Type B pancreatic cell (in vitro differentiated cells): ENCODE measurements around the gene PIGZ. TPM values are rescaled to one million over a fixed set of nuclear protein-coding genes. Genes with fewer than 3 reads are reported as not detected.

ENCODE experiments used
- DNase-seq: peaks from one replicate; pipeline ENCODE4 v3.0.0; 2021; ENCODE audit warnings: mixed read lengths; ENCODE audit not compliant: unreplicated experiment; ENCODE audit errors: extremely low spot score
- H3K27ac Mint-ChIP-seq: 2 replicates; pipeline ENCODE4 v1.8.0; 2021; ENCODE audit warnings: mild to moderate bottlenecking, mixed read lengths
- H3K27me3 Mint-ChIP-seq: 2 replicates; pipeline ENCODE4 v1.8.0; 2021; ENCODE audit warnings: mixed read lengths
- H3K36me3 Mint-ChIP-seq: 2 replicates; pipeline ENCODE4 v1.8.0; 2021; ENCODE audit warnings: mixed read lengths
- H3K4me1 Mint-ChIP-seq: one replicate; pipeline ENCODE4 v1.8.0; 2021; ENCODE audit warnings: mixed read lengths; ENCODE audit not compliant: unreplicated experiment
- H3K4me3 Mint-ChIP-seq: 2 replicates; pipeline ENCODE4 v1.8.0; 2021; ENCODE audit warnings: mild to moderate bottlenecking, mixed read lengths
- H3K9me3 Mint-ChIP-seq: 2 replicates; pipeline ENCODE4 v1.8.0; 2021; ENCODE audit warnings: mixed read lengths
- CTCF ChIP-seq: fragments of 200-600 bp; sonication (generic); conservative IDR thresholded peaks from 2 replicates; pipeline ENCODE4 v1.5.0; 2021; ENCODE audit warnings: antibody characterized with exemption, mild to moderate bottlenecking
- total RNA-seq: library from RNA; stranded (reverse); gene quantifications from 2 replicates; pipeline ENCODE4 v1.2.1, GENCODE V29; 2021; ENCODE audit warnings: low replicate concordance

PIGZ gene
- total RNA-seq, 1 donor from 2014 or later = 2.0 TPM

DNA sequence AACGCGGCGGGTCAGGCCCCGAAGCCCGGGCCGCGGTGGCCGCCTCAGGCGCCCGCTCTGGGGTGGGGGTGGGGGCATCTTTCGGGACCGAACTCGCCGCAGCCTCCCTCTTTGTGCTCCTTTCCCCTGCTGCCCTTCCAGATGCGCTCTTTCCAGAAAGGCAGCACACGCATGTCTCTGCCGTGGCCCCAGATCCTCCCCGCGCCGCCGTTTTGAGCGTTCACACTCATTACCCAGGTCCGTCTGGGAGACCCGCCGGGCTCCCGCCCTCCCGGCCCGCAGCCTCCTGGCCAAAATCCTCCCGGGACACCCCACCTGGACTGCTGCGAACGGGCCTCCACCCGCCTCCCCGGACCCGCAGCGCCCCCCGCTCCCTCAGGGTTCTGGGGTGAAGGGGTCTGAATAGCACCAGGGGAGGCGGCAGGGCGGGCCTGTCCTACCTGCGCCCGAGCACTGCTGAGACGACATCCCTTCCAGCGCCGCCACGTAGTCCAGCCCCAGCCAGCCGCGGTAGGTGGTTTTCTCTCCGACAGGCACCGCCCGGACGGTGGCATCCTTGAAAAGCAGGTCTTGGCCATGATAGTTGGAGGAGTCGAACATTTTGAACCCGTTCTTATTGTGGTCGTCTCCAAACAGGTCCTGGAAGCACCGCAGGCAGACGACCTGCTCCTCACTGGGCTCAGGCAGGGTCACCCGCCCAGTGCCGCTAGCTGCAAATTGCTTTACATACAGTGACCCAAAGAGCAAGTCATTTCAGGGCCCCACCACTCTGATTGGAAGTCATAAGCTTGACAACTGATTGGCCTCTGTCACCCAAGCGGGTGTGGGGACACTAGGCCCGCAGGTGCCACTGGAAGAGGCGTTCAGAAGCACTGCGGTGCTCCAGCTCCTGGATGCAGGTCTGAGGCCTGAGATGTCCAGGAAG, 35.1 kb upstream of the PIGZ start:
- Mint-ChIP-seq H3K36me3 (peaks cover 5% of the 10 kb centered on the region), H3K27ac (peak overlapping the region; percentile 89)
- DNase-seq = no peak

DNA sequence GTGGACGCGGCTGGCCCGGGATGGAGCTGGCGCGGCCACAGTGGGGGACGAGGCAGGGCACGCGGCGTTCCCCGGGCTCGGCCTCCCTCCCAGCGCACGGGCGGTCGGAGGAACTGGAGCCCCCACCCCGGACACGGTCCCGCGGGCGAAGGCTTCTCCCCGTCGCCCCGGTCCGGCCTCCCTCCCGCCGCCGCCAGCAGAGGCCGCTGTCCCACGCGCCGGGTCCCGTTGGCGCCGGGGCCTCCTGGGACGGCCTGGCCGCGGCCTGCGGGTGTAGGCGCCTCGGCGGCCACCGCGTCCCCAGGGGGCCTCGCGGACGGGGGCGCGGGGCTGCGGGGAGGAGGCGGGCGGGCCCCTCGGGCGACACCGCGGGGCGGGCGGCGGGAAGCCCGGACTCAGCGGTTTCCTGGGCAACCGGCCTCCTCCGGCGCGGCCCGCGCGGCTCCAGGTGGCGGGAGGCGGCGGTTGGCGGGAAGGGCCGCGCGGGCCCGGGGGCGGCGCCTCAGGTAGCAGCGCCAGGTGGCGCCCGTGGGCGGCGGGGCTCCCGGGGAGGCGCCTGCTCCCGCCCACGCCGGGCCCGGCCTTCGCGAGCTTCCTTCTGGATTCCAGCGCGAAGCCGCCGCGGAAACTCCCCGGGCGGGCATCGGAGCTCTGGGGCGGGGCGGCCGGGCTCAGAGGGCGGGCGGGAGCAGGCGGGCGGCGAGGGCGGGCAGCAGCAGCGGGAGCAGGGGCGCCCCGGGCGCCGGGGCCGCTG, 34.2 kb upstream of the PIGZ start:
- Mint-ChIP-seq H3K27ac (peak overlapping the region; percentile 89), H3K4me1 (peaks cover 4% of the 10 kb centered on the region), H3K36me3 (peaks cover 5% of the 10 kb centered on the region), H3K4me3 (no peak overlapping the region), H3K27me3 (peaks cover 5% of the 10 kb centered on the region), H3K9me3 (no peaks in the 10 kb centered on the region)
- DNase-seq = peak; percentile 85
- peak; percentile 84 for TF ChIP-seq CTCF

More for the DNA sequence above, 35.1 kb upstream of the PIGZ start:
- H3K9me3 Mint-ChIP-seq = no peaks in the 10 kb centered on the region
- TF ChIP-seq CTCF = no peak
- H3K4me3 Mint-ChIP-seq = peak overlapping the region; percentile 90
- H3K27me3 Mint-ChIP-seq = peaks cover 5% of the 10 kb centered on the region
- H3K4me1 Mint-ChIP-seq = peaks cover 4% of the 10 kb centered on the region

DNA sequence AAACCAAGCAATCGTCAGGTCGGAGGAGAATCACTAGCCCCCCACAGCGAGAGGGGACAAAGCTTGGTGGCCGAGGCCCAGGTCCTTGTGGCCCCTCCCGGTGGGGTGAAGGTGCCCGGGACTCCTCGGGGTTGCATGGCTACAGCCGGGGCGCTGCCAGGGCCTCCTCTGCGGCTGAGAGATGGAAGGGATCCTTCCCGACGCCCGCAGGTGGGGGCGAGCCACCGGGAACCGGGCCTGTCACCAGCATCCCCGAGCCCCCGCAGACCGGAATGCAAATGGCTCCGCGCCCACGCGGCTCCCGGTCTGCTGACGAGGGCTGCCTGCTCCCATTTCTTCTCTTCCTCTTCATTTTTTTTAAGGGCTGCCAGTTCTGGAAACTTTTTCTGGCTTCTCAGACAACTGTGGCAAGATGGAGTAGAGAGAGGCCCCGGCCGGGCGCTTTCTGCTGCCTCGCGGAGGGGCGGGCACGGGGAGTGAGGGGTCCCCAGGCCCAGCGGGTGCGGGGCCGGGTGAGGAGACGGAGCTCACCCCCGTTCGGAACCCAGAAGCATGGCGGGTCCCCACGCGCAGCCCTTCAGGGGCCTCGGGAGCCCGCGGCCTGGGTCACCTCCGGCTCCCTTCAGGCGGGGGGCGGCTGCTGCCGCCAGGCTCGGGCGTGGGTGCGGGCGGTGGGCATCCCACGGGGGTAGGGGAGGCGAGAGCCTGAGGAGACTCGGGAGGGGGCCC, 33.5 kb upstream of the PIGZ start:
- Mint-ChIP-seq H3K36me3 (peaks cover 5% of the 10 kb centered on the region), H3K4me3 (peak overlapping the region; percentile 86), H3K27ac (peak overlapping the region; percentile 82), H3K9me3 (no peaks in the 10 kb centered on the region), H3K27me3 (peaks cover 5% of the 10 kb centered on the region), H3K4me1 (peaks cover 4% of the 10 kb centered on the region)
- no peak for DNase-seq
- no peak for TF ChIP-seq CTCF

DNA sequence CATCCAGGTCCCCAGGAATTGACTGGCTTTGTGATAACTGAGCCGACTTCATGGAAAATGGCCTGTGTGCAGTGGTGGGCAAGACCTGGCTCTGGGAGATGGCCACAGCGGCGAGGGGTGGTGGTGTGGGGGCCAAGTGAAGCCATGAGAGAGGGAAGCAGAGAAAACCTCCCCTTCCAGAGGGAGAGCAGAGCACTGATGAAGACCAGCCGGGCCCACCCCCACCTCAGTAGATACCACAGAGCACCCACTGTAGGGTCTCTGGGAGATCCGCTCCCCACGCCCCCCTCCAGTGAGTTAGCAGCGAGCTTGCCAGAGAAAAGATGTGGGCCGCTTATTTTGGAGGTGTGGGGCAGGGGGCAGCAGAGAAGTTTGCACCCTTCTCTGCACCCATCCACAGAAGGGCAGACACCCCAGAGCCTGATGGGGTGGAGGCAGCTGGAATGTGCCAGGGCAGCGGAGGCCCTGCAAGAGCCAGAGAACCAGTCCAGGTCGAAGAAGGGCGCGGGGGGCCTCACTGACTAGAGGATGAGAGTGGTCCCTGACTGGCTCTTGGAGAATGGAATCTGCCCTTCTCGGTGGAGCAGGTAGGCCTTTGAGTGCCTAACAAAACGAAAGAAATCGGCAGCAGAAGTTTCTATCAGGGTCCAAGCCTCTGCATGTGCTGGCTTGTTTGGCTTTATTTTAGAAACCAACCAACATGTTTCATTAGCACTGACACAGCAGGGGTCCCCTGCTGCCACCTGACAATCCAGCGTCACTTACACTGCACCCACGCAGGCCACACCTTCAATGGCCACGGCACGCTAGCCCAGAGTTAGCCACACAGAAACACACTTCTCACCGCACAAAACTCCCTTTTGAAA, 32.7 kb upstream of the PIGZ start:
- no peak for TF ChIP-seq CTCF
- Mint-ChIP-seq H3K27me3 (peaks cover 5% of the 10 kb centered on the region), H3K27ac (peak overlapping the region; percentile 82), H3K36me3 (peaks cover 5% of the 10 kb centered on the region), H3K9me3 (no peaks in the 10 kb centered on the region), H3K4me1 (peaks cover 4% of the 10 kb centered on the region), H3K4me3 (peak overlapping the region; percentile 86)
- no peak for DNase-seq
